A673 (cell line): ENCODE results near the gene FAM114A2. TPM values are rescaled to one million over a fixed set of nuclear protein-coding genes. Genes with fewer than 3 reads are reported as not detected.

Experiments
- BruUV-seq: library from RNA; stranded (reverse); fragments of 400-500 nt; replicated peaks from 2 replicates; lab custom pipeline; 2021; lab: Mats Ljungman, UMichigan
- CTCF ChIA-PET: fragments of 300-600 bp; sonication (Branson Sonifier 250); formaldehyde crosslinking; loops from one replicate; lab custom pipeline; 2022; ENCODE audit warnings: antibody characterized with exemption; lab: Charles Lee
- POLR2A ChIA-PET: fragments of 300-600 bp; sonication (Branson Sonifier 250); formaldehyde crosslinking; loops from one replicate; lab custom pipeline; 2022; ENCODE audit warnings: antibody characterized with exemption; ENCODE audit not compliant: low non-redundant PET; lab: Charles Lee
- DNase-seq: peaks from one replicate; pipeline ENCODE4 v3.0.0-alpha.2; 2015; ENCODE audit warnings: low spot score
- H3K27ac ChIP-seq: fragments of 200-600 bp; sonication (generic); 2 replicates; pipeline ENCODE4 v1.5.1; 2016; ENCODE audit warnings: mixed run types, low read depth, mild to moderate bottlenecking, mixed read lengths, antibody characterized with exemption, low read length; ENCODE audit not compliant: poor library complexity, severe bottlenecking
- H3K27me3 ChIP-seq: fragments of 200-600 bp; sonication (generic); replicated peaks from 2 replicates; pipeline ENCODE4 v1.6.1; 2017; ENCODE audit warnings: mixed run types, low read depth, mild to moderate bottlenecking, mixed read lengths, antibody characterized with exemption, low read length; ENCODE audit not compliant: insufficient read depth, poor library complexity
- H3K36me3 ChIP-seq: fragments of 200-600 bp; sonication (generic); 2 replicates; pipeline ENCODE4 v1.6.1; 2016; ENCODE audit warnings: mixed run types, mild to moderate bottlenecking, mixed read lengths, antibody characterized with exemption, low read length; ENCODE audit not compliant: insufficient read depth, poor library complexity, severe bottlenecking
- H3K4me1 ChIP-seq: fragments of 200-600 bp; sonication (generic); 2 replicates; pipeline ENCODE4 v1.6.1; 2017; ENCODE audit warnings: mixed run types, mild to moderate bottlenecking, mixed read lengths, antibody characterized with exemption, low read length; ENCODE audit not compliant: insufficient read depth, poor library complexity, severe bottlenecking
- H3K4me3 ChIP-seq: fragments of 200-600 bp; sonication (generic); 2 replicates; pipeline ENCODE4 v1.5.1; 2016; ENCODE audit warnings: low read depth, mixed run types, mild to moderate bottlenecking, mixed read lengths, low read length; ENCODE audit not compliant: poor library complexity, severe bottlenecking
- H3K9me3 ChIP-seq: fragments of 200-600 bp; sonication (generic); 2 replicates; pipeline ENCODE4 v1.6.1; 2016; ENCODE audit warnings: mixed run types, low read depth, mild to moderate bottlenecking, mixed read lengths, antibody characterized with exemption, low read length; ENCODE audit not compliant: poor library complexity, severe bottlenecking
- EZH2 ChIP-seq: fragments of 200-600 bp; sonication (generic); IDR thresholded peaks from 2 replicates; pipeline ENCODE4 v1.6.1; 2017; ENCODE audit warnings: borderline replicate concordance, low read depth, mild to moderate bottlenecking, mixed read lengths, antibody characterized with exemption, low read length; ENCODE audit not compliant: poor library complexity, severe bottlenecking
- intact Hi-C: fragments of 100-400 bp; cut with micrococcal nuclease; formaldehyde crosslinking; loops from one replicate; pipeline ENCODE4 v1.10.0; 2022; ENCODE audit not compliant: unreplicated experiment
- total RNA-seq: library from RNA; stranded (reverse); gene quantifications from 2 replicates; pipeline ENCODE4 v1.2.3, GENCODE V29; 2021
- TF ChIP-seq, protein P1 (sequence below): fragments of 300-800, 200-600 bp; sonication (generic); conservative IDR thresholded peaks from 2 replicates; pipeline ENCODE4 v1.5.1; 2017; ENCODE audit warnings: low read depth, mild to moderate bottlenecking, antibody characterized with exemption, low read length, moderate library complexity, mixed read lengths

Gene FAM114A2
- total RNA-seq, 1 experiment from 2014 or later = 23.5 TPM

- ChIA-PET POLR2A (no interaction called here), CTCF (interaction anchor here (0.6 to 1.4 kb wide), 2 partner anchors 13 to 454 kb away, joined by 3 to 4 read pairs; no protein-coding TSS in a partner anchor)
- intact Hi-C loops = no loop called here
- Histone ChIP-seq H3K27ac (no peak overlapping the region), H3K4me1 (no peaks in the 10 kb centered on the region), H3K9me3 (no peaks in the 10 kb centered on the region), H3K36me3 (no peaks in the 10 kb centered on the region), H3K27me3 (no peaks in the 10 kb centered on the region), H3K4me3 (no peak overlapping the region)
- DNase-seq = no peak
- no TSS peak for BruUV-seq
- TF ChIP-seq EZH2 = no peak
- TF ChIP-seq, protein P1, sequence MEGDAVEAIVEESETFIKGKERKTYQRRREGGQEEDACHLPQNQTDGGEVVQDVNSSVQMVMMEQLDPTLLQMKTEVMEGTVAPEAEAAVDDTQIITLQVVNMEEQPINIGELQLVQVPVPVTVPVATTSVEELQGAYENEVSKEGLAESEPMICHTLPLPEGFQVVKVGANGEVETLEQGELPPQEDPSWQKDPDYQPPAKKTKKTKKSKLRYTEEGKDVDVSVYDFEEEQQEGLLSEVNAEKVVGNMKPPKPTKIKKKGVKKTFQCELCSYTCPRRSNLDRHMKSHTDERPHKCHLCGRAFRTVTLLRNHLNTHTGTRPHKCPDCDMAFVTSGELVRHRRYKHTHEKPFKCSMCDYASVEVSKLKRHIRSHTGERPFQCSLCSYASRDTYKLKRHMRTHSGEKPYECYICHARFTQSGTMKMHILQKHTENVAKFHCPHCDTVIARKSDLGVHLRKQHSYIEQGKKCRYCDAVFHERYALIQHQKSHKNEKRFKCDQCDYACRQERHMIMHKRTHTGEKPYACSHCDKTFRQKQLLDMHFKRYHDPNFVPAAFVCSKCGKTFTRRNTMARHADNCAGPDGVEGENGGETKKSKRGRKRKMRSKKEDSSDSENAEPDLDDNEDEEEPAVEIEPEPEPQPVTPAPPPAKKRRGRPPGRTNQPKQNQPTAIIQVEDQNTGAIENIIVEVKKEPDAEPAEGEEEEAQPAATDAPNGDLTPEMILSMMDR = no peak
These were observed 86.7 kb downstream of the FAM114A2 start for GRCh38 chr5:153952057-153952456.

DNA sequence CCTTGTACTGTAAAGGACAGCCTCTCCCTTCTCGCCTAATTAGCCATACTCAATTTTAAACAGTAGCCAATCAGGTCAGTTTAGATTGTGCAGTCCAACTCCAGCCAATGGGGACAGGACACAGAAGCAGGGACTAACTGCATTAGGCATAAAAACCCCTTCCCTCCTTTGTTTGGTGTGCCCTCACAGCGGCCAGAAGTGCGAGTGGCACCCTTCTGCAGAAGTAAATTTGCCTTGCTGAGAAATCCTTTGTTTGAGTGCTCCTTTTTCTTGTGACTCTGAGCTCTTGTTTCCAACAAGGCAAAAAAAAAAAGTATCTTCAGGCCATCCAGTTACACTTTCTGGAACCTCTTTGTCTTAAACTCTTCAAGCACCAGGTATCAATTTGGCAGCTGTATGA is 97.4 kb downstream of the FAM114A2 start:
- intact Hi-C loops = no loop called here
- H3K9me3 ChIP-seq = peaks cover 10% of the 10 kb centered on the region
- no peak overlapping the region for H3K4me3 ChIP-seq
- H3K36me3 ChIP-seq = no peaks in the 10 kb centered on the region
- CTCF ChIA-PET = no interaction called here
- no peak overlapping the region for H3K27ac ChIP-seq
- no peaks in the 10 kb centered on the region for H3K27me3 ChIP-seq
- TF ChIP-seq, protein P1 = no peak
- no peak for TF ChIP-seq EZH2
- BruUV-seq = no TSS peak
- POLR2A ChIA-PET = no interaction called here
- DNase-seq = no peak
- no peaks in the 10 kb centered on the region for H3K4me1 ChIP-seq

Other genes with a start within 250 kb of the FAM114A2 start
- gene MFAP3, start 57 bp upstream of the FAM114A2 start, total RNA-seq = 21.4 and 25.8 TPM in 2 replicates
- gene GALNT10, start 151.8 kb upstream of the FAM114A2 start, total RNA-seq = 17.9 and 18.0 TPM in 2 replicates